Head of caudate nucleus (tissue), 42 donors: ENCODE measurements around the gene TBCCD1.
"Not testable (repeated sequence)": the region's sequence is repeated elsewhere in the genome, so short reads cannot be mapped to it uniquely, and the experiment has no call there.

Experiments
- DNase-seq, 42 donors: peaks; one replicate each; pipeline versions ENCODE4 v3.0.0 to v3.0.0-alpha.2; 2020 to 2021; ENCODE audit warnings: mixed read lengths in 7 of 42
- intact Hi-C: fragments of 100-400 bp; cut with DNase I; formaldehyde crosslinking; loops from one replicate; pipeline ENCODE4 v1.15.0; 2022

TBCCD1 gene

DNA sequence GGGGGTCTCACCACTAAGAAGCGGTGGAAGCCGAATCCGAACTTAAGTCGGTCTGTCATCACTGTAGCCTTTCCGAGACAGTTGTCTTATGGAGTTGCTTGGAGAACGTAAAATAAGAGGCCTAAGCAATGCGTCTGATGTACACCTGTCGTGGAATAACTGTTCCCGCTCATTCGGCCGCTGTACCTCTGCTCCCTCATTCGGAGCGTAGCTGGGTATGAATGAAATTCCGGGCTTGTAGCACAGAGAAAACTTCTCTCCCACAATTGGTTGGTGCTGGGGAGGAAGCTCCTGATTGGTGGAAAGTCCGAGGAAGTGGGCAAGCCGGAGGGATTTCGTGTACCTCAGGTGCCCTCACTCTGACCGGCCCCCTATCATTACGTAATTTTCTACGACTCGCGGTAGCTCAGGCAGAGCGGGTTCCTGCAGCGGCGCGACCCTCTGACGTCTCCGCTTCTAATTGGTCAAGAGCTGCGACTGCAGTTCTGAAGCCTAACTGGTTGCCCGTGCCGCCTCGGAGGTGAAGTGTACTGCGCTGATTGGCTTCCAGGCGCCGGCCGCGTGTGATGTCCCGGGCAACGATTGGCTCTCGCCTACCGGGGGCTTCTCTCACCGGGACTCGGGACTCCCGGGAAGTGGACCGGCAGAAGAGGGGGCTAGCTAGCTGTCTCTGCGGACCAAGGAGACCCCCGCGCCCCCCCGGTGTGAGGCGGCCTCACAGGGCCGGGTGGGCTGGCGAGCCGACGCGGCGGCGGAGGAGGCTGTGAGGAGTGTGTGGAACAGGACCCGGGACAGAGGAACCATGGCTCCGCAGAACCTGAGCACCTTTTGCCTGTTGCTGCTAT lies 3.2 kb upstream of the TBCCD1 start, which contains the start of gene DNAJB11:
Gene DNAJB11 (plus strand): TSS at position 625 of the 845 bp plus-strand sequence. CDS start 178 bp downstream, at position 803.
- intact Hi-C loops, result no loop called here
- DNase-seq, result peak; percentile 99 to 100 (median 100)

DNA sequence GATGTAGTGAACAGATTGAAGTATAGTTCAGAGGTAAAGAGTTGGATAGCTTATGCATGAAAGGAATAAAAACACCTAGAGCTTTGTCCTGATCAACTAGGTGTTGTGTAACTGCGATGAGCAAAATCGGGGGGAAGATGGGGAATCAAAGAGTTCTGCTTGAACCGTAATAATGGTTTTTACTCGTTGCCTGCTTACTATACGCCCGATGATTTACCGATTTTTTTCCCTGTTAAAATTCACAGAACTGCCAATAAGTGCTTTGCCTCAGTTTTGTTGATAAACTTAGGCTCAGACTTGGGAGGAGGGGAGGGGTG lies 2.6 kb upstream of the TBCCD1 start:
- intact Hi-C loops, result no loop called here
- no peak for DNase-seq

DNA sequence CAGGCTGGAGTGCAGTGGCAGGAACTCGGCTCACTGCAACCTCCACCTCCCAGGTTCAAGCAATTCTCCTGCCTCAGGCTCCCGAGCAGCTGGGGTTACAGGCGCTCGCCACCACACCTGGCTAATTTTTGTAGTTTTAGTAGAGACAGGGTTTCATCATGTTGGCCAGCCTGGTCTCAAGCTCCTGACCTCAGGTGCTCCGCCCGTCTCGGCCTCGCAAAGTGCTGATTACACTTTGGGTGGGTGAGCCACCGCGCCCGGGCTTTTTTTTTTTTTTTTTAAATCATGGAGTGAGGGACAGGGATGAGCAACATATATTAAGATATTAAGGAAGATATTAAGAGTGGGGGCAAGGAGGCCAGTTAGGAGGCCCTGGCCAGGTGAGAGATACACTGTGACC lies 2.2 kb upstream of the TBCCD1 start:
- DNase-seq, intact Hi-C loops: not testable (repeated sequence)

DNA sequence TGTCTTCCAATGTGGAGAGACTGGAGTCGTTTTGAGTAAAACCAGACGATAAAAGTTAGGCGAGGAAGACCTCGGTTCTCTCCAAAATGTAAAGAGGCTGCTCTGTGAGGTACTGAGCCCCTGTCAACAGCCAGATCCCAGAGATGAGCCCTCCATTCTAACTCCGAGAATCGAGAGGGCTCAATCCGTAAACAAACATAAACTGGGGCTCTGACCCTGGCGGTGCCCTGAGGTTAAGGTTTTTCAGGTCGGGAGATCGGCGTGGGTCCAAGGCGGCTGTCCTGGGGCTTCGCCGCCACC lies 417 bp downstream of the TBCCD1 start:
- peak in 1 of 42 donors; percentile 8 for DNase-seq
- intact Hi-C loops, result no loop called here

DNA sequence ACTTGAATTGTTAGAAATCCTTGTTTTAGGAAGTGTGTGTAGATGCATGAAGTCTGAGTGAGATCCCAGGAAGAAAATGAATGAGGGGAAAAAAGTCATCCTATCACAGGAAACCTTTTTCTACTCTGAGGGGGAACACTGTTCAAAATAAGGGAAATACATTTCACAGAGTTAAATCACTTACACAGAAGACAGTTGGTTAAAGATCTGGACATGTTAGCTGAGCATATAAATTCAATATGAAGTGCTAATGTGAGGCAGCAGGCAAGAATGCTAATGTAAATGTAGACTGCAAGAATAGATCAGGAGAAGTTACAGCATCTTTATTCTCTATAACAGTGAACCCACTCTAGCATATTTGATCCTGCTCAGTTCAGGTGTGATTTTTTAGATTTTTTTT lies 2.6 kb downstream of the TBCCD1 start:
- DNase-seq, result no peak
- intact Hi-C loops, result no loop called here

DNA sequence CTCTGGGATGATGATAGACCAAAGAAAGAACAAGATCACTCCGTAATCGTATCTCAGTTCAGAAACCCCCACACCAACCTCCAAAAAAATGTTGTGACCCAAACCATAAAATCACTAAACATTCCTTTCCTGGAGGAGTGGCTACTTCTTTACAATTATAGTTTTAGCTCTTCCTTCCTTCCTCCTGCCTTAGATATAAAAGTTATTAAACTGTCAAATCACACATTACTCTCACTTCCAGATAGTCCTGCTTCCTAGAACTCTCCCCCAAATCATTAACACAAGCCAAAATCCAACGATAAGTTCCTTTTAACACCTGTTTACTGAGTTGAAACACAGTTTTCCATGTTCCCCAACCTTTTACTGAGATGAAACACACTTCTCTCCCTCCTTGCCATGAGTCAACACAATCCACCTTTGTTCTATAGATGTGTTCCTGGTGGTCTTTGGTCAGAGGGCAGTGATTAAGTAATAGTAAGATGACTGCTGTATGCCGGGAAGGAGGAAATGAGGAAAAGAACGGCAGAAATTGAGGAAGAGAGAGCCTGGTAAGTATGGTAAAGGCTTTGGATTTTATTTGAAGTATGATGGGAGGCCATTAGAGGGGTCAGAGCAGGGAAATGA lies 14.6 kb downstream of the TBCCD1 start:
- intact Hi-C loops, result no loop called here
- no peak for DNase-seq

DNA sequence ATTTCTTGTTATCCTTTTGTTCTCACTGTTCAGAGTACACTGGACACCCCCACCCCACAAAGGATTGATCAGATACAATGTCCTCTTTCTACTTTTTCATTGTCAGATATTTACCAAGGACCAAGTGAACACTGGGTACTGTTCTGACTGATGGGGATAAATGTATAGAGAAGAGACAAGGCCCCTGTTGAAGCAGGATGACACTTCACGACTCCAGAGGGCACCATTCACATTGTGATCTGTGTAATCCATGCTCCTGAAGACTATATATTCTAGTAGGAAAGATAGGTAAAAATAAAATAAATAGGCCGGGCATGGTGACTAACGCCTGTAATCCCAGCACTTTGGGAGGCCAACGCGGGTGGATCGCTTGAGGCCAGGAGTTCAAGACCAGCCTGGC lies 15.8 kb downstream of the TBCCD1 start:
- intact Hi-C loops, result no loop called here
- DNase-seq, result no peak

DNA sequence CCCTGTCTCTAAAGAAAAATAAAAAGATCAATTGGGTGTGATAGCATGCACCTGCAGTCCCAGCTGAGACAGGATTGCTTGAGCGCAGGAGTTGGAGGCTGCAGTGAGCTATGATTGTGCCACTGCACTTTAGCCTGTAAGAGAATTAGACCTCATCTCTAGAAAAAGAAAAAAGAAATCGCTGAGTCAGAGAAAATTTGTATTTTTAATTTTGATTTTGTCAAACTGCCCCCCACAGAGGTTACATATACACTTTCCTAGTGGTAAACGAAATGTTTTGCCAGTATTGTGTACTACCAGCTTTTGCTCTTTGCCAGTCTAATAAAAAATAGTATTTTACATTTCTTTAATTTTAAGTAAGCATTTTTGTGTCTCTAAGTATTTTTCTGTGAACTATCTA lies 17.6 kb downstream of the TBCCD1 start:
- DNase-seq, result no peak
- intact Hi-C loops, result loop anchor here (10.0 kb wide), 1 partner anchor 295 kb away; no protein-coding TSS in a partner anchor

DNA sequence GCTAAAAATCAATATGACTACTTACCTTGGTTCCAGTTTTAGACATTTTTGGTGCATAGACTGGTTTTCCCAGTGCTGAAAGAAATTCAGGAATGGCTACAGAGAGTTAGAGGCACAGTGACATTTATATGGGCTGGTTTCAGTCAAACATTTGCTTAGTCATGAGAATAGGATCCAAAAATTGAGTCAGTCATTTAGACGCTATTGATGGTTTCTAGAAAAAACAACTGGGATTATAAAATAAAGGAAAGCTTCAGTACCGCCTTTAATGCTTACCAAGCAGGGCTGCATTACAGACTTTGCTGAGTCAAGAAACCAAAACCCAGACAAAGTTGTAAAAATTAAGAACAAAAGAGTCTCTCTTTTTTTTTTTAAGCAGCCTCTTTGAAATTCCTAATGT lies 22.9 kb downstream of the TBCCD1 start, which contains the start of gene CRYGS:
Gene CRYGS (minus strand): TSS at position 100 of the 400 bp plus-strand sequence. CDS start 54 bp downstream, at position 46.
- no peak for DNase-seq

DNA sequence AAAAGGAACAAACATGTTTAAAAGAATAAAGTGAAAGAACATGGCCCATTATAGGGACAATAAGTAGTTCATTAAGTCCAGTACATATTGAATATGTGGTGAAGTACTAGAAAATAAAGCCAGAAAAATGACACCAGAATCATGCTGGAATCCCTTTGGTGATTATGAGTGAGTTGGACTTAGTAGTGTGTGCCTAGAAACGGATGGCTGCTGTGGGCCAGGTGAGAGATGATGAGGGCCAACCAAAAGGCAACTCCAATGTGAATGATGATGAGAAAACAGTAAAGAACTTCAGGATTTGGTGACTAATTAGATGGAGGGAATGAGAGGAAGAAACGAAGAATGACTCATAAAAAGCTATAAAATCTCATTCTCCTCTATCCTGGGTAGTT lies 26.3 kb downstream of the TBCCD1 start:
- intact Hi-C loops, result loop anchor here (5.0 to 10.0 kb wide), 2 partner anchors 286 to 559 kb away; no protein-coding TSS in a partner anchor

More for the DNA sequence above, 22.9 kb downstream of the TBCCD1 start, which contains the start of gene CRYGS:
- intact Hi-C loops, result loop anchor here (5.0 to 10.0 kb wide), 2 partner anchors 289 to 562 kb away; no protein-coding TSS in a partner anchor

DNA sequence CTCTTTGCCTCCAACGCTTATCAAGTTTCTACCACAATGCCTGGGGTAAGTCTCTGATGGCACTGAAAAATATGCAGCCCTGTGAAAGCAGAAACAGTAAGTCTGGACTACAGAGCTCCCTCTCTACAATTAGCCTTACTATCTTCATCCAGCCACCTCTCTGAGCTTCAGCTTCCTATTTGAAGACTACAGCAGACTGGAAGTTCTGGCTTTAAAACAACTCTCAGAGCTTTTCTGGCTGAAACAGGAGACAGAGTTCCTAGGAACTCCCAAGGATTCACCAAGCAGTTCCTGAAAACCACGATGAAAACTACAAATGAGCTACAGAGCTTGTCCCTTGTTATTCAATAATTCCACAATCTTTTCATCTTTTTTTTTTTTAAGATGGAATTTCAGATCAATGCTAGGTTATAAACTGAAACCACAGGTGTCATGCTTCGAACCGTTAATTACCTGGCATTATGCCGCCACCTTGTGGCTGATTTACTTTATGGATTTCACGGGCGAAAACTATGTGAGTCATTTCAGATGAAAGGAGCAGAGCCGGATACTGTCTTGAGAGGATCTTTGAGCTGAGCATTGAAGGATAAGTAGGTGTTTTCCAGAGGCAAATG lies 26.8 kb downstream of the TBCCD1 start:
- peak; percentile 37 to 93 (median 82) for DNase-seq
- intact Hi-C loops, result loop anchor here (5.0 to 10.0 kb wide), 2 partner anchors 286 to 558 kb away; no protein-coding TSS in a partner anchor

More for the DNA sequence above, 26.3 kb downstream of the TBCCD1 start:
- DNase-seq, result no peak

DNA sequence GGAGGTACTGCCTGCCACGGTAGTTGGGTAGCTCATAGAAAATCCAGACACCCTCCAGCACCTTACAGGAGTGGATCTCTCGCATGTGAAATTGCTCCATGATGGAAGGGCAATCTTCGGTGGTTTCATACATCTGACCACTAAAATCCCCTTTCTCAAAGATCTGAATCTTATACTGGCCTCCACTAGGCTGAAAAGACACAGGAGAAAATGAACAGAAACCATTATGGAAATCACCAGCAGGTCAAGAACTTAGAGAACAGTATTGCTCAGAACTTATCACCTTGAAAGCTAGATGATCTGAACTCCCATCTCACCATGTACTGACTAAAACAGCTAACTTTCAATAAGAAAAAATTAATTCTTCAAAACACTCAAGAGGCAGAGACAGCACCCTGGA lies 28.4 kb downstream of the TBCCD1 start:
- intact Hi-C loops, result no loop called here
- DNase-seq, result no peak

DNA sequence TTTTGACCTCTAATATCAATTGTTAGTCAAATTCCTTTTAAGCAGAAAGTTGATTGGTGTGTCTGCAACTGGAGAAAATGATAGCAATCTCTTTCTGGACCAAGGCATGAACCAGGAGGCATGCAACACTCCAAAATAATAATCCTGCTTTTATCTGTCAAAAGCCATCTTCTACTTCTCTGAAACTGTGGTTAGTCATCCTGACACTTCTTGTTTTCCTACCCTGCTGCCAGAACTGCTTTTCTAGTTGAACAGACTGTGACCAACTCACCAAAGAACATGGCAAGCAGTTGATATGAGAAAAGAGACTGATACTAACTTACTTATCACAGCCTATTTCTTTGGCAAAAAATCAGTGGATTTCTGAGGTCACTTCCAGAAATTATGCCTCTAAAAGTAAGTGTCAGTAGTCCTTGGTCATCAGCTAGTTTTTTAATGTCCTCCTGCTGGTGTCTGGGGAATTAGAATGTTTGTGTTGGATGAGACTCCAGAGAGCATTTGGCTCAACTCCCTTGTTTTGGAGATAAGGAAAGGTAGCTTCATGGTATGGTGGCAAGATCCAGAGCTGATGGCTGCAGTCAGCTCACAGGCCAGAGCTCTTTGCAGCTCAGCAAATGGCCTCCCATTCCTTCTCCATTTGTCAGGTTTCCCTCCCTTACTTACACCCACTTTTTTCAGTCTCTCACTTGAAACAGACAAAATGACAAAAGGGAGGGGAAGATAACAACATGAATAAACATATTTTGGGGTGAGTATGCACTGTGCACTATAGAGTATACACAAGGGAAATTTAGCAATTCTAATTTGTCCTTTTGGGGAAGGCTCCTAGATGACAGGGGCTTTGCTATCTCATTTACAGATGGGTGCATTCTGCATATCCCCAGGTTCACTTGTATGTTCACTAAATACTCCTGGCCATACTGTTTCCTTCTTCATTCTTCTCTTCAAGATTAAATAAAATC lies 30.0 kb downstream of the TBCCD1 start:
- no peak for DNase-seq
- intact Hi-C loops, result no loop called here

DNA sequence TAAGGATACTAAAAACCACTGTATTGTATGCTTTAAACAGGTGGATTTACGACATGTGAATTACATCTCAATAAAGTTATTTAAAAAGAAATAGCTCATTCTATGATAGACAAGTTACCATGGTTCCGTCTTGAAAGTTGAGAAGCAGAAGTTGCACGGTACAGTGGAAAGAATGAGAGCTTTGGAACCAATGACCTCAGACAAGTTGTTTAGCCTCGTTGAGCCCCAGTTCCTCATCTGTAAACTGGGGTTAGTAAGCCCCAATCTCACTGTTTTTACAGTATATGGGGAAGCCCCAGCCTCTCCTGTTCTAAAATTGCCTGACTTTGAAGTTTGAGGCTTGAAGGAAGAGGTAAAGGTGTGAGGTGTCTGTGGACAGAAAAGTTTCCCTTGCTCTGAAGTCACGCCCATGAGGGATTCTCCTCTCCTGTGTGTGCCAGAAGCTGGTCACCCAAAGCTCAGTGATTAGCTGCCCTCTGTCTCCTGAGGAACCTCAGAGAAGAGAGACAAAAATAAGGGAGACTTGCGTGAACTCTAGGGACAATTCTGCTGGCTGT lies 32.9 kb downstream of the TBCCD1 start:
- no peak for DNase-seq
- intact Hi-C loops, result no loop called here

DNA sequence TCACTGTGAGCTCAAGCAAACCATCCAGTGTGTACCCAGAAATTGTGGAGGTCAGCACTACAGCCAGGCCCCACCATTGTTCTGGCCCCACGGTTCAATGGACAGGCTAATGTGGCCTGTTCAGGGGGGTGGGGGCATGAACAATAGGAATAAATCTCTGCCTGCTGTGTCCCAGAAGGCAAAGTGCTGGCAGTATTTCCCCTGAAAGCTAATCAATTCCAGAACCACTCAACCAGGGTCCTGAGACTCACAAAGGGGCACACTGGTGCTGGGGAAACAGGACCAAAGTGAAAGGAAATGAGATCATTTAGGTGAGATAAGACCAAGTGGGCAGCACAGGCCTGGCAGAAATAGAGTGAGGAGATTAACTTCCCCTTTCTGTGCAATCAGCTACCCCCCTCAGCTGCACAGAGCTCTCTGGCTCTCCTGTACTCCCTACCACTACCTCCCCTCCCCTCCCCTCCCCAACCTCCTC lies 34.5 kb downstream of the TBCCD1 start:
- intact Hi-C loops, result no loop called here

DNA sequence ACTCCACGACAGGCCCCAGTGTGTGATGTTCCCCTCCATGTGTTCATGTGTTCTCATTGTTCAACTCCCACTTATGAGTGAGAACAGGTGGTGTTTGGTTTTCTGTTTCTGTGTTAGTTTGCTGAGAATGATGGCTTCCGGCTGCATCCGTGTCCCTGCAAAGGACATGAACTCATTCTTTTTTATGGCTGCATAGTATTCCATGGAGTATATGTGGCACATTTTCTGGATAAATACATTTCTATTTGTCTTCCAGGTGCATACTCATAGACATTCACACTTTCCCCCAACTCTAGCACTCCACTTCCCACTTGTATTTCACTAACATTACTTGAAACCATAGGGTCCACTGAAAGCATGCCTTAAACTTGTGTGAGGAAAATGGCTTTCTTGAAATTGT lies 35.4 kb downstream of the TBCCD1 start:
- DNase-seq, intact Hi-C loops: not testable (repeated sequence)

More for the DNA sequence above, 34.5 kb downstream of the TBCCD1 start:
- no peak for DNase-seq

DNA sequence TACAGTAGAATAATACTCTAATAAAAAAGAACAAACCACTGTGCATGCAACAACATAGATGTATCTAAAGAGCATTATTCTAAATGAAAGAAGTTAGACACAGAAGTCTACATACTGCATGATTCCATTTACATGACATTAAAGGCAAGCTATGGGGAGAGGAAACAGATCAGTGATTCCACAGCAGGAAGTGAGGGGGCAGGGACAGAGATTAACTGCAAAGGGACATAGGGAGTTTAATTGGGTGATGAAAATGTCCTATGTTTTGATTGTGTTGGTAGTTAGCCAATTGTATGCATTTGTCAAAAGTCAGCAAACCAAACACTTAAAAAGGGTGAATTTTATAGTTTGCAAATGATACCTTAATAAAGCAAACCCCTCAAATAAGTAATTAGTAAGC lies 36.7 kb downstream of the TBCCD1 start:
- intact Hi-C loops, result no loop called here
- no peak for DNase-seq
